ENCODE measurements around the gene LBX1. TPM values are rescaled to one million over a fixed set of nuclear protein-coding genes. Genes with fewer than 3 reads are reported as not detected.

The LBX1 gene
- total RNA-seq, 1 donor from 2014 or later, result not detected

GRCh38 chr10:101241840-101242707, 12.8 kb upstream of the LBX1 start:
- peaks cover 95% of the 10 kb centered on the region for H3K27me3 Mint-ChIP-seq (ENCODE audit: low read depth)
- H3K36me3 Mint-ChIP-seq, result no peaks in the 10 kb centered on the region
- DNase-seq (ENCODE audit: low spot score in 2 of 2, unreplicated experiment in 2 of 2), result no peak
- H3K9me3 Mint-ChIP-seq, result no peaks in the 10 kb centered on the region
- no peak overlapping the region for H3K4me3 Mint-ChIP-seq
- TF ChIP-seq, protein P1, sequence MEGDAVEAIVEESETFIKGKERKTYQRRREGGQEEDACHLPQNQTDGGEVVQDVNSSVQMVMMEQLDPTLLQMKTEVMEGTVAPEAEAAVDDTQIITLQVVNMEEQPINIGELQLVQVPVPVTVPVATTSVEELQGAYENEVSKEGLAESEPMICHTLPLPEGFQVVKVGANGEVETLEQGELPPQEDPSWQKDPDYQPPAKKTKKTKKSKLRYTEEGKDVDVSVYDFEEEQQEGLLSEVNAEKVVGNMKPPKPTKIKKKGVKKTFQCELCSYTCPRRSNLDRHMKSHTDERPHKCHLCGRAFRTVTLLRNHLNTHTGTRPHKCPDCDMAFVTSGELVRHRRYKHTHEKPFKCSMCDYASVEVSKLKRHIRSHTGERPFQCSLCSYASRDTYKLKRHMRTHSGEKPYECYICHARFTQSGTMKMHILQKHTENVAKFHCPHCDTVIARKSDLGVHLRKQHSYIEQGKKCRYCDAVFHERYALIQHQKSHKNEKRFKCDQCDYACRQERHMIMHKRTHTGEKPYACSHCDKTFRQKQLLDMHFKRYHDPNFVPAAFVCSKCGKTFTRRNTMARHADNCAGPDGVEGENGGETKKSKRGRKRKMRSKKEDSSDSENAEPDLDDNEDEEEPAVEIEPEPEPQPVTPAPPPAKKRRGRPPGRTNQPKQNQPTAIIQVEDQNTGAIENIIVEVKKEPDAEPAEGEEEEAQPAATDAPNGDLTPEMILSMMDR (IDR thresholded peaks at IDR 0.05; ENCODE audit: unreplicated experiment), result no peak
- peaks cover 8% of the 10 kb centered on the region for H3K4me1 Mint-ChIP-seq
- no peak overlapping the region for H3K27ac Mint-ChIP-seq

DNA sequence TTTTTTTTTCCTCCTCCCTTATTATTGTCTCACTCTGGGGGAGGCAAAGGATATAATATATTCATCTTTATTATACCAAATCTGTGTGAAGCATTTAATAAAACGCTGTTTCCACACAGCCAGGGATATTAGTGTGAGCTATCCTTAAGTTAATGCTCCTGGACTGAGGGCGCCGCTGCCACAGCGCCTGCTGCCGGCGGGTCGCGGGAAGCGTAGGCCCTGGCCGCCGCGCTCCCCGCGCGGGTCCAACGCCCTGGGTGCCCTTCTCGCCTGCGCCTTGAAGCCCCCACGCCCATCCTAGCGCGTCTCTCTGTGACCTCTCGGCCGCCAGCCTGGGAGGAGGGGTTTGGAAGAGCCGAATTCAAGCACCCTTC, 9.5 kb upstream of the LBX1 start:
- Mint-ChIP-seq H3K36me3 (no peaks in the 10 kb centered on the region), H3K4me1 (peaks cover 8% of the 10 kb centered on the region), H3K27me3 (ENCODE audit: low read depth) (peaks cover 99% of the 10 kb centered on the region), H3K4me3 (no peak overlapping the region), H3K9me3 (no peaks in the 10 kb centered on the region), H3K27ac (no peak overlapping the region)
- TF ChIP-seq, protein P1 (IDR thresholded peaks at IDR 0.05; ENCODE audit: unreplicated experiment), result peak; percentile 50
- DNase-seq (ENCODE audit: low spot score in 2 of 2, unreplicated experiment in 2 of 2), result no peak

- Mint-ChIP-seq H3K27ac (no peak overlapping the region), H3K4me1 (peaks cover 8% of the 10 kb centered on the region), H3K27me3 (ENCODE audit: low read depth) (peaks cover 99% of the 10 kb centered on the region), H3K9me3 (no peaks in the 10 kb centered on the region), H3K4me3 (no peak overlapping the region), H3K36me3 (no peaks in the 10 kb centered on the region)
- TF ChIP-seq, protein P1 (IDR thresholded peaks at IDR 0.05; ENCODE audit: unreplicated experiment), result no peak
- no peak for DNase-seq (ENCODE audit: low spot score in 2 of 2, unreplicated experiment in 2 of 2)
Observed at GRCh38 chr10:101237982-101238731, 8.9 kb upstream of the LBX1 start.

GRCh38 chr10:101237081-101237981, 8.1 kb upstream of the LBX1 start:
- no peak overlapping the region for H3K27ac Mint-ChIP-seq

More at GRCh38 chr10:101237081-101237981, 8.1 kb upstream of the LBX1 start:
- peaks cover 8% of the 10 kb centered on the region for H3K4me1 Mint-ChIP-seq
- TF ChIP-seq, protein P1 (IDR thresholded peaks at IDR 0.05; ENCODE audit: unreplicated experiment), result no peak
- peak overlapping the region; percentile 6 for H3K4me3 Mint-ChIP-seq
- peaks cover 99% of the 10 kb centered on the region for H3K27me3 Mint-ChIP-seq (ENCODE audit: low read depth)
- no peak for DNase-seq (ENCODE audit: low spot score in 2 of 2, unreplicated experiment in 2 of 2)
- no peaks in the 10 kb centered on the region for H3K36me3 Mint-ChIP-seq
- H3K9me3 Mint-ChIP-seq, result no peaks in the 10 kb centered on the region
